MM.1S (cell line): Measurements from ENCODE around the gene GCNT2.

Experiments
- CTCF ChIP-seq: fragments of 300-600 bp; sonication (generic); IDR thresholded peaks from 2 replicates; pipeline ENCODE4 v1.5.1; 2016; ENCODE audit warnings: antibody characterized with exemption, low read length, mixed read lengths
- EZH2 ChIP-seq: fragments of 300-600 bp; sonication (generic); optimal IDR thresholded peaks from 2 replicates; pipeline ENCODE3; 2017; ENCODE audit warnings: low read depth, mild to moderate bottlenecking, antibody characterized with exemption, low read length, mixed read lengths
- EZH2phosphoT487 ChIP-seq: fragments of 300-600 bp; sonication (generic); IDR thresholded peaks from 2 replicates; pipeline ENCODE4 v1.6.1; 2018; ENCODE audit warnings: antibody characterized with exemption, low read length

- TF ChIP-seq EZH2 = no peak
- no peak for TF ChIP-seq CTCF
- TF ChIP-seq EZH2phosphoT487 = no peak
Observed at GRCh38 chr6:10537726-10538125, 16.6 kb downstream of the GCNT2 start.
